GOT3 (cell line): Measurements from ENCODE around the gene CEP95.

ENCODE experiments used
- DNase-seq: peaks from one replicate; lab custom pipeline; 2025; ENCODE audit warnings: mixed read lengths; lab: John Stamatoyannopoulos, UW

The CEP95 gene

GRCh38 chr17:64496786-64497564, 9.8 kb upstream of the CEP95 start, which contains the start of gene POLG2:
Gene POLG2, minus strand, starts transcription at chr17:64497054. Its CDS starts 86 bp downstream, at chr17:64496968.
- peak; percentile 64 for DNase-seq

GRCh38 chr17:64497565-64498035, 9.2 kb upstream of the CEP95 start:
- DNase-seq: no peak

GRCh38 chr17:64498308-64499203, 8.2 kb upstream of the CEP95 start:
- no peak for DNase-seq

GRCh38 chr17:64499805-64500486, 6.8 kb upstream of the CEP95 start:
- no peak for DNase-seq

GRCh38 chr17:64500487-64500859, 6.3 kb upstream of the CEP95 start:
- no peak for DNase-seq

GRCh38 chr17:64500862-64501765, 5.7 kb upstream of the CEP95 start:
- DNase-seq: no peak

GRCh38 chr17:64502021-64502420, 4.8 kb upstream of the CEP95 start:
- no peak for DNase-seq

GRCh38 chr17:64502809-64503208, 4.0 kb upstream of the CEP95 start:
- no peak for DNase-seq

GRCh38 chr17:64503341-64503740, 3.4 kb upstream of the CEP95 start:
- DNase-seq: no peak

- no peak for DNase-seq
These were observed 2.7 kb upstream of the CEP95 start for GRCh38 chr17:64503821-64504768.

GRCh38 chr17:64504769-64505339, 1.9 kb upstream of the CEP95 start:
- DNase-seq: no peak

- DNase-seq: peak; percentile 45
These were observed 1.2 kb upstream of the CEP95 start for GRCh38 chr17:64505340-64506200.

GRCh38 chr17:64506201-64506575, 589 bp upstream of the CEP95 start, which contains the start of gene DDX5:
Gene DDX5, minus strand, starts transcription at chr17:64506289. Its CDS starts 170 bp downstream, at chr17:64506119.
- DNase-seq: peak; percentile 99

- no peak for DNase-seq
These were observed 621 bp downstream of the CEP95 start for GRCh38 chr17:64507413-64507782.

- no peak for DNase-seq
These were observed 1.9 kb downstream of the CEP95 start for GRCh38 chr17:64508683-64509082.

- no peak for DNase-seq
These were observed 2.4 kb downstream of the CEP95 start for GRCh38 chr17:64509179-64509578.

GRCh38 chr17:64515419-64515818, 8.6 kb downstream of the CEP95 start:
- DNase-seq: no peak

GRCh38 chr17:64515829-64516228, 9.1 kb downstream of the CEP95 start:
- no peak for DNase-seq

- no peak for DNase-seq
These were observed 12.8 kb downstream of the CEP95 start for GRCh38 chr17:64519601-64520000.
